Activated CD4-positive, alpha-beta memory T cell treated with anti-CD3 and anti-CD28 coated beads, Interleukin-2, amount 10 ng/mL, durations not matched to agents 7 days and 5 days (primary cell): ENCODE data around the gene CFAP299. TPM values are rescaled to one million over a fixed set of nuclear protein-coding genes. Genes with fewer than 3 reads are reported as not detected.
A peak's percentile ranks its signal among the peaks of the same experiment; 100 is the strongest.

Source experiments
- CTCF ChIA-PET: fragments of 350-600 bp; sonication (Branson Sonifier 250); formaldehyde crosslinking; loops from one replicate; lab custom pipeline; 2021; ENCODE audit warnings: antibody characterized with exemption, inconsistent platforms; lab: Charles Lee
- POLR2A ChIA-PET: fragments of 350-600 bp; sonication (Branson Sonifier 250); formaldehyde crosslinking; loops from one replicate; lab custom pipeline; 2021; ENCODE audit warnings: antibody characterized with exemption; lab: Charles Lee
- DNase-seq: peaks from one replicate; pipeline ENCODE4 v3.0.0-alpha.2; 2020
- H3K27ac Mint-ChIP-seq: one replicate; pipeline ENCODE4 v1.8.0; 2021; ENCODE audit warnings: mild to moderate bottlenecking, mixed read lengths
- H3K27me3 Mint-ChIP-seq: one replicate; pipeline ENCODE4 v1.8.0; 2021; ENCODE audit warnings: mixed read lengths
- H3K36me3 Mint-ChIP-seq: one replicate; pipeline ENCODE4 v1.8.0; 2021; ENCODE audit warnings: low read depth, mixed read lengths
- H3K4me1 Mint-ChIP-seq: one replicate; pipeline ENCODE4 v1.8.0; 2021; ENCODE audit warnings: mixed read lengths
- H3K4me3 Mint-ChIP-seq: one replicate; pipeline ENCODE4 v1.8.0; 2021; ENCODE audit warnings: mild to moderate bottlenecking, mixed read lengths
- H3K9me3 Mint-ChIP-seq: one replicate; pipeline ENCODE4 v1.8.0; 2021; ENCODE audit warnings: mixed read lengths
- total RNA-seq, 2 experiments: library from RNA; stranded (reverse); gene quantifications; one replicate each; pipeline ENCODE4 v1.2.3, GENCODE V29; 2021

The CFAP299 gene
- total RNA-seq, 2 experiments from 2014 or later, result not detected

GRCh38 chr4:80447493-80447892, 112.0 kb downstream of the CFAP299 start:
- Mint-ChIP-seq H3K9me3 (peaks cover 23% of the 10 kb centered on the region), H3K4me1 (no peaks in the 10 kb centered on the region), H3K27me3 (no peaks in the 10 kb centered on the region), H3K36me3 (peaks cover 3% of the 10 kb centered on the region), H3K27ac (no peak overlapping the region), H3K4me3 (no peak overlapping the region)
- CTCF ChIA-PET, result no interaction called here
- POLR2A ChIA-PET, result no interaction called here
- no peak for DNase-seq

DNA sequence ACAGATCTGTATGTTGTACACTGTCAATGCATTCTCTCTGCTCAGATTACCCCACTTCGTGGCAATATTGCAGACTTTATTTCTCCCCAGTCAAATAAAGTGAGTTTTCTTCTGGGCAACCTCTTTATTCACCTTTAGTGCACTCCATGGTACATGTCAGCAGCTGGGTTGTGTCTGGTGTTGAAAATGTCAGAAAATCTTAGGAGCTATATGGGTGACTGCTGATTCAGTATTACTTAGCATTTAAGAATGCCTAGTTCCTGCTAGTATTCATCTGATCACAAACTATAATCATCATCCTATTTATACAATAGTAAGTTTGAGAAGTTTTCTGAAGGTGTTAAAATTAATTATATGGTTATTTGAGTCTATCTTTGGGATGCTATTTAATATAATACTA, 112.5 kb downstream of the CFAP299 start:
- H3K27ac Mint-ChIP-seq, result no peak overlapping the region
- H3K4me1 Mint-ChIP-seq, result no peaks in the 10 kb centered on the region
- DNase-seq, result no peak
- H3K9me3 Mint-ChIP-seq, result peaks cover 23% of the 10 kb centered on the region
- no peaks in the 10 kb centered on the region for H3K27me3 Mint-ChIP-seq
- H3K4me3 Mint-ChIP-seq, result no peak overlapping the region
- POLR2A ChIA-PET, result no interaction called here
- CTCF ChIA-PET, result no interaction called here
- H3K36me3 Mint-ChIP-seq, result no peaks in the 10 kb centered on the region

- CTCF ChIA-PET, result interaction anchor here (0.5 kb wide), 1 partner anchor 72 kb away, joined by 3 read pairs; no protein-coding TSS in a partner anchor
- POLR2A ChIA-PET, result no interaction called here
- H3K4me1 Mint-ChIP-seq, result no peaks in the 10 kb centered on the region
- H3K9me3 Mint-ChIP-seq, result peaks cover 15% of the 10 kb centered on the region
- no peak overlapping the region for H3K27ac Mint-ChIP-seq
- no peaks in the 10 kb centered on the region for H3K36me3 Mint-ChIP-seq
- no peak overlapping the region for H3K4me3 Mint-ChIP-seq
- no peak for DNase-seq
- H3K27me3 Mint-ChIP-seq, result no peaks in the 10 kb centered on the region
Measured at GRCh38 chr4:80452055-80452454, 116.5 kb downstream of the CFAP299 start.

DNA sequence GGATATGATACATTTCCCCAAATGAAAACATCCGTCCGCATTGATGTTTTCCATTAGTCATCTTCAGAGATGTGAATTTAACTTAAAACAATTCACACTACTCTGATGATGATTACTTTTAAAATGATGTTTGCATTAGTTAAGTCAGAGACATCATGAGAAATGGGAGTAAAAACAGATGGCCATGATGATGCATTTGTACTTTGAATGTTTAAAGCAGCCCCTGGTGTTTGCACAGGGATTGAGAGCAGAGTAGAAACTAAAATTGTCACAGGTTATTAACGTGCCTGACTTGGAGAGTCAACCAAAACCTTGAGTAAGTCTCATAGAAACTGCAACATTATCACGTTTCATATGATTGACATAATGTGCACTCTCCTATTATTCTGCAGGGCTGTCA, 117.2 kb downstream of the CFAP299 start:
- H3K9me3 Mint-ChIP-seq, result peaks cover 14% of the 10 kb centered on the region
- no peaks in the 10 kb centered on the region for H3K36me3 Mint-ChIP-seq
- no peaks in the 10 kb centered on the region for H3K27me3 Mint-ChIP-seq
- CTCF ChIA-PET, result no interaction called here
- H3K4me3 Mint-ChIP-seq, result no peak overlapping the region
- POLR2A ChIA-PET, result no interaction called here
- H3K27ac Mint-ChIP-seq, result no peak overlapping the region
- H3K4me1 Mint-ChIP-seq, result no peaks in the 10 kb centered on the region
- no peak for DNase-seq

- peaks cover 11% of the 10 kb centered on the region for H3K9me3 Mint-ChIP-seq
- ChIA-PET CTCF (no interaction called here), POLR2A (no interaction called here)
- no peak overlapping the region for H3K4me3 Mint-ChIP-seq
- H3K27me3 Mint-ChIP-seq, result no peaks in the 10 kb centered on the region
- no peak overlapping the region for H3K27ac Mint-ChIP-seq
- no peaks in the 10 kb centered on the region for H3K4me1 Mint-ChIP-seq
- DNase-seq, result no peak
- no peaks in the 10 kb centered on the region for H3K36me3 Mint-ChIP-seq
Measured at GRCh38 chr4:80454040-80454439, 118.5 kb downstream of the CFAP299 start.

DNA sequence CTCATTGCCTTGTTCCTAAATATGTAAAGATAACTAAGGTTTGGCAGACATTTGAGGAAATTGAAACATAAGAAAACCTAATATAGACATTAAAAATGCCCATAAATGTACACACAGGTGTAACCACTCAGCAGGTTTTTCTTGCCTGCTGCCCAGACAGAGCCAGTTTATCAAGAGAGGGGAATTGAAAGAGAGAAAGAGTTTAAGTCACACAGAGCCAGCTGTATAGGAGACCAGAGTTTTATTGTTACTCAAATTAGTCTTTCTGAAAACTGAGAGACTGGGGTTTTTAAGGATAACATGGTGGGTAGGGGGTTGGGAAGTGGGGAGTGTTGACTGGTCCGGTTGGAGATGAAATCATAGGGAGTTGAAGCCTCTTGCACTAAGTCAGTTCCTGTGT, 119.0 kb downstream of the CFAP299 start:
- H3K27ac Mint-ChIP-seq, result no peak overlapping the region
- POLR2A ChIA-PET, result no interaction called here
- CTCF ChIA-PET, result no interaction called here
- H3K36me3 Mint-ChIP-seq, result no peaks in the 10 kb centered on the region
- H3K27me3 Mint-ChIP-seq, result no peaks in the 10 kb centered on the region
- H3K4me3 Mint-ChIP-seq, result no peak overlapping the region
- H3K9me3 Mint-ChIP-seq, result peaks cover 11% of the 10 kb centered on the region
- no peaks in the 10 kb centered on the region for H3K4me1 Mint-ChIP-seq
- DNase-seq, result no peak

- H3K9me3 Mint-ChIP-seq, result peaks cover 6% of the 10 kb centered on the region
- no peak for DNase-seq
- peaks cover 3% of the 10 kb centered on the region for H3K36me3 Mint-ChIP-seq
- ChIA-PET CTCF (interaction anchor here (1.7 kb wide), 1 partner anchor 95 kb away, joined by 4 read pairs; no protein-coding TSS in a partner anchor), POLR2A (no interaction called here)
- no peaks in the 10 kb centered on the region for H3K27me3 Mint-ChIP-seq
- H3K27ac Mint-ChIP-seq, result no peak overlapping the region
- peaks cover 10% of the 10 kb centered on the region for H3K4me1 Mint-ChIP-seq
- H3K4me3 Mint-ChIP-seq, result no peak overlapping the region
Measured at GRCh38 chr4:80459918-80460473, 124.5 kb downstream of the CFAP299 start.

DNA sequence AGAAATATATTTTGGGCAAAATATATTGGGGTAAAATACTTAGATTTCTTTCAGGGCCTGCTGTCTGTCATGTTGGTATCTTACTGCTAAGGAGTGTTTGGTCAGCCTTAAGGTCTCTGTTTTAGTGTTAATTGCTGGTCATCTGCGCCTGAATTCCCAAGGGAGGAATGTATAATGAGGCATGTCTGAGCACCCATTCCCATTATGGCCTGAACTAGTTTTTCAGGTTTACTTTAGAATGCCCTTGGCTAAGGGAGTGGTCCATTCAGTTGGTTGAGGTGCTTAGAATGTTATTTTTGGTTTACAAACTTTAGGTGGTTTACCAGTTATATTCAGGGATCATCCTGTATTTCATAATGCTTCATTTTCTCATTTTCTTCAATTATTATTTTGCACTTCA, 125.9 kb downstream of the CFAP299 start:
- POLR2A ChIA-PET, result no interaction called here
- H3K4me1 Mint-ChIP-seq, result peaks cover 10% of the 10 kb centered on the region

GRCh38 chr4:80462621-80463091, 127.1 kb downstream of the CFAP299 start:
- ChIA-PET CTCF (no interaction called here), POLR2A (interaction anchor here (0.7 to 1.2 kb wide), 2 partner anchors 23 to 40 kb away, joined by 3 to 4 read pairs; no protein-coding TSS in a partner anchor)
- Mint-ChIP-seq H3K9me3 (peaks cover 6% of the 10 kb centered on the region), H3K4me1 (peaks cover 10% of the 10 kb centered on the region), H3K4me3 (peak overlapping the region; percentile 60), H3K27ac (peak overlapping the region; percentile 32), H3K27me3 (no peaks in the 10 kb centered on the region), H3K36me3 (peaks cover 3% of the 10 kb centered on the region)
- DNase-seq, result no peak

More for the DNA sequence above, 125.9 kb downstream of the CFAP299 start:
- no peak overlapping the region for H3K4me3 Mint-ChIP-seq
- peaks cover 6% of the 10 kb centered on the region for H3K9me3 Mint-ChIP-seq
- no peaks in the 10 kb centered on the region for H3K27me3 Mint-ChIP-seq
- DNase-seq, result no peak
- peaks cover 3% of the 10 kb centered on the region for H3K36me3 Mint-ChIP-seq
- H3K27ac Mint-ChIP-seq, result no peak overlapping the region
- CTCF ChIA-PET, result no interaction called here

DNA sequence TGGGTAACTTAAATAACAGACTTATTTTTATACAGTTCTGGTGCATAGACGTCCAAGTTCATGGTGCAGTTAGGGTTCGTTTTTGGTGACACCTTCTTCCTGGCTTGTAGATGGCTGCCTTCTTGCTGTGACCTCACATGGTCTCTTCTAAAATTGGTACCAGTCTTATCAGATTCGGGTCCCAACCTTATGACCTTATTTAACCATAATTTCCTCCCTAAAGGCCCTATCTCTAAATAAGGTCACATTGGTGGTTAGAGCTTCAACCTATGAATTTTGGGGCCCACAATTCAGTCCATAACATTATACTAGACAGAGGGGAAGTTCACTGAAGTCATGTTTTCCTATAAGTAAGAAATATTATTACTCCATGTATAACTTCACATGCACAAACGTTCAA, 128.0 kb downstream of the CFAP299 start:
- ChIA-PET POLR2A (no interaction called here), CTCF (no interaction called here)

GRCh38 chr4:80465238-80465637, 129.7 kb downstream of the CFAP299 start:
- H3K27ac Mint-ChIP-seq, result no peak overlapping the region
- CTCF ChIA-PET, result no interaction called here
- no peaks in the 10 kb centered on the region for H3K27me3 Mint-ChIP-seq
- peaks cover 10% of the 10 kb centered on the region for H3K4me1 Mint-ChIP-seq
- DNase-seq, result no peak
- peaks cover 6% of the 10 kb centered on the region for H3K9me3 Mint-ChIP-seq
- POLR2A ChIA-PET, result interaction anchor here (0.9 kb wide), 1 partner anchor 26 kb away, joined by 3 read pairs; no protein-coding TSS in a partner anchor
- H3K4me3 Mint-ChIP-seq, result no peak overlapping the region
- peaks cover 3% of the 10 kb centered on the region for H3K36me3 Mint-ChIP-seq

More for the DNA sequence above, 128.0 kb downstream of the CFAP299 start:
- no peak for DNase-seq
- Mint-ChIP-seq H3K27me3 (no peaks in the 10 kb centered on the region), H3K36me3 (peaks cover 3% of the 10 kb centered on the region), H3K27ac (no peak overlapping the region), H3K4me3 (no peak overlapping the region), H3K4me1 (peaks cover 10% of the 10 kb centered on the region), H3K9me3 (peaks cover 6% of the 10 kb centered on the region)

DNA sequence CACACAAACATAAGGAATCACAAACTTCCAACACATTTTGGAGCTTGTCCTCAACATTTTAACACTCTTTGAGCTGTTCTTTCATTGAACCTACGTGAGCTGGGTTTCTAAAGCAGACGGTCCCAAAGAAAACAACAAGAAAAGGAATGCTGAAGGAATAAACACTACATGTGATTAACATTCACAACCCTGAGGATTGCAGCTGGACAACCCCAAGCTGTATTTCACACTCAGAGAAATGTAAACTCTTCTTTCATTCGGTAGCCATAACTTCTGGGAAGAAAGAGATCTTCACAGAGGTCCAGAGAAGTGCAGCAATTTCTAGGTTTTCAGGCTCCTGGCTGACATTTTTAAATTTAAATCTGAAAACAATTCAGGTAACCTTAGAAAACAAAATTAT, 130.2 kb downstream of the CFAP299 start:
- ChIA-PET POLR2A (interaction anchor here (0.9 kb wide), 1 partner anchor 26 kb away, joined by 3 read pairs; no protein-coding TSS in a partner anchor), CTCF (no interaction called here)
- peaks cover 10% of the 10 kb centered on the region for H3K4me1 Mint-ChIP-seq
- no peak overlapping the region for H3K27ac Mint-ChIP-seq
- H3K27me3 Mint-ChIP-seq, result no peaks in the 10 kb centered on the region
- H3K4me3 Mint-ChIP-seq, result no peak overlapping the region
- H3K9me3 Mint-ChIP-seq, result peaks cover 6% of the 10 kb centered on the region
- H3K36me3 Mint-ChIP-seq, result peaks cover 3% of the 10 kb centered on the region
- DNase-seq, result no peak

DNA sequence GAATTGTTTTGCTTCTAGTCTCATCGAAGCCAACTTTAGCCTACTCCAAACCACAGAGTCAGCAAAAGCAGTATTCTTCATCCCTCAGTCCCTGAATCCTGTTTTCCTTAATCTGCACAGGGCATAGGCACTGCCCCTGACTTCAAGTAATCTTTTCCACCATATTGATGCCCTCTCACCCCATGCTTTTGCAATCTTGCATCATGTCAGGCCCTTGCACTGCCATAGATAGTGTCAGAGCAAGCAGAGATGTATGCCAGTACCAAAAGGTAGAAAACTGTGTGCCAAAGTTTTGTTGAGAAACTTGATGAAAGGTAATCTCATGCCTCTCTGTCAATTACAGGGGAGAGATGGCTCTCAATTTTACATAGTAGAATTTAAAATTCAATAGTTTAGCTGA, 131.1 kb downstream of the CFAP299 start:
- peaks cover 5% of the 10 kb centered on the region for H3K9me3 Mint-ChIP-seq
- no peak overlapping the region for H3K4me3 Mint-ChIP-seq
- peaks cover 3% of the 10 kb centered on the region for H3K36me3 Mint-ChIP-seq
- POLR2A ChIA-PET, result interaction anchor here (1.2 kb wide), 1 partner anchor 26 kb away, joined by 3 read pairs; no protein-coding TSS in a partner anchor
- no peak overlapping the region for H3K27ac Mint-ChIP-seq
- no peaks in the 10 kb centered on the region for H3K27me3 Mint-ChIP-seq
- no peak for DNase-seq
- CTCF ChIA-PET, result no interaction called here
- H3K4me1 Mint-ChIP-seq, result peaks cover 10% of the 10 kb centered on the region

DNA sequence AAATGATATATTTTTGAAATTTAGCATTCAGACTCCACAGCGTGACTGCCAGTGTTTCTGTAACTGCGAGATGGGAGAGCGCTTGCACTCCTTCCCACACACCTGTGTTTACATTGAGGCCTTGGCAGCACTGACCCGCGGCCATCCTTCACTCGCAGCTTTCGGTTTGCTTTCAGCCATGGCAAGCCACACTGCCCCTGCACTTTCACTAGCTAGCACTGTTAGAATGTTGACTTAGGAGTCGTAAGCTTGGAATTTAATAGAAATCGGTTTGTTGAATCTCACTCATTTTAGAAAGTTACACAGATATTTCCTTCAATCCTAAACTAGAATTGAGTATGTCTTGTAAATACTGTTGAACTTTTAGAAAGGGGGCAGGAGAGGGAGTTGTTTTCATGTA, 136.2 kb downstream of the CFAP299 start:
- no peak for DNase-seq
- ChIA-PET POLR2A (no interaction called here), CTCF (no interaction called here)
- no peak overlapping the region for H3K4me3 Mint-ChIP-seq
- H3K27me3 Mint-ChIP-seq, result no peaks in the 10 kb centered on the region
- no peak overlapping the region for H3K27ac Mint-ChIP-seq
- H3K4me1 Mint-ChIP-seq, result no peaks in the 10 kb centered on the region
- no peaks in the 10 kb centered on the region for H3K36me3 Mint-ChIP-seq
- no peaks in the 10 kb centered on the region for H3K9me3 Mint-ChIP-seq
